GM12872 (cell line): Measurements from ENCODE around the gene DCUN1D3.

Experiments
- CTCF ChIP-seq: IDR thresholded peaks from 3 replicates; pipeline ENCODE4 v1.5.1; 2011; ENCODE audit warnings: low read depth, mild to moderate bottlenecking, low read length, moderate library complexity; ENCODE audit not compliant: insufficient read depth

DCUN1D3 gene

GRCh38 chr16:20807862-20808261 lies 92.3 kb downstream of the DCUN1D3 start:
- no peak for TF ChIP-seq CTCF

GRCh38 chr16:20806168-20807050 lies 93.7 kb downstream of the DCUN1D3 start, which contains the start of the genes ERI2 and REXO5:
TSS of gene ERI2 (minus strand) at chr16:20806472. CDS start at chr16:20806430, 42 bp downstream.
TSS of gene REXO5 (plus strand) at chr16:20806527. CDS start at chr16:20806954, 427 bp downstream.
- peak; percentile 62 for TF ChIP-seq CTCF
